GM12892 (cell line): Measurements from ENCODE around the gene USP14.

Experiments
- POLR2A ChIP-seq: IDR thresholded peaks from 2 replicates; pipeline ENCODE4 v1.6.1; 2011; ENCODE audit warnings: low read depth, low read length, control low read depth
- TAF1 ChIP-seq: IDR thresholded peaks from 2 replicates; pipeline ENCODE4 v1.6.1; 2011; ENCODE audit warnings: low read depth, mild to moderate bottlenecking, control low read depth, low read length, borderline replicate concordance

- no peak for TF ChIP-seq POLR2A
- TF ChIP-seq TAF1 = no peak
These were observed 69.0 kb downstream of the USP14 start for GRCh38 chr18:227374-227773.
